Lung (tissue), 12 donors: ENCODE data around the gene LINC01488. TPM values are rescaled to one million over a fixed set of nuclear protein-coding genes. Genes with fewer than 3 reads are reported as not detected.

Experiments
- ATAC-seq: fragments of 200-7000 bp; cut with Tn5 transposase; one replicate; pipeline ENCODE4 v1.9.1; 2020; ENCODE audit warnings: moderate number of reproducible peaks; ENCODE audit not compliant: insufficient read depth, low FRiP score
- DNase-seq, 3 donors: peaks; one replicate each; pipeline ENCODE4 v3.0.0-alpha.2; 2013 to 2017
- H3K27ac ChIP-seq, 2 donors: one replicate each; pipeline ENCODE4 v1.5.1; 2013; ENCODE audit warnings: mild to moderate bottlenecking in 2 of 2, moderate library complexity in 2 of 2, control low read depth in 1 of 2, inconsistent platforms in 1 of 2, low read depth in 1 of 2, low read length in 1 of 2
- H3K27me3 ChIP-seq, 3 donors: one replicate each; pipeline ENCODE4 v1.5.1; 2013; ENCODE audit warnings: low read length in 2 of 3; ENCODE audit not compliant: control insufficient read depth in 3 of 3, insufficient read depth in 3 of 3
- H3K36me3 ChIP-seq, 4 donors: one replicate each; pipeline ENCODE4 v1.5.1; 2013; ENCODE audit warnings: low read length in 4 of 4, mild to moderate bottlenecking in 1 of 4, moderate library complexity in 1 of 4; ENCODE audit not compliant: control insufficient read depth in 4 of 4, insufficient read depth in 4 of 4
- H3K4me1 ChIP-seq, 5 donors: one replicate each; pipeline ENCODE4 v1.5.1; 2013; ENCODE audit warnings: low read length in 5 of 5, mild to moderate bottlenecking in 2 of 5, moderate library complexity in 1 of 5; ENCODE audit not compliant: control insufficient read depth in 5 of 5, insufficient read depth in 5 of 5
- H3K4me3 ChIP-seq: one replicate; pipeline ENCODE4 v1.5.1; 2013; ENCODE audit warnings: mild to moderate bottlenecking, control low read depth, moderate library complexity
- H3K9ac ChIP-seq, 2 donors: one replicate each; pipeline ENCODE4 v1.5.1; 2013; ENCODE audit warnings: low read length in 2 of 2, control low read depth in 1 of 2; ENCODE audit not compliant: insufficient read depth in 1 of 2
- H3K9me3 ChIP-seq, 4 donors: one replicate each; pipeline ENCODE4 v1.5.1; 2013; ENCODE audit warnings: low read length in 3 of 4, mild to moderate bottlenecking in 1 of 4, moderate library complexity in 1 of 4; ENCODE audit not compliant: control insufficient read depth in 4 of 4, insufficient read depth in 3 of 4
- CTCF ChIP-seq: IDR thresholded peaks from 2 replicates; pipeline ENCODE4 v1.5.1; 2012; ENCODE audit warnings: mild to moderate bottlenecking; ENCODE audit errors: control extremely low read depth, extremely low read depth
- WGBS, 2 donors: extraction: QIAGEN DNeasy Blood & Tissue Kit; methylation state at CpG; one replicate each; pipeline ENCODE4 v1.1.7; 2013; 5-methylcytosine and 5-hydroxymethylcytosine counted together
- polyA plus RNA-seq, 2 donors: library from polyadenylated mRNA; stranded (reverse); fragments of 200-250 nt; gene quantifications; one replicate each; pipeline ENCODE4 v1.2.1, GENCODE V29; 2013
- total RNA-seq, 2 donors: library from RNA; depleted of rRNA in 1 of 2; stranded (reverse); fragments of >200 nt in 1 of 2; gene quantifications; one replicate each; pipeline ENCODE4 v1.2.1, GENCODE V29; 2014 to 2021
- donor health status: control.
- donor health status: control.
- donor health status: Bipolar disorder and iron deficiency.
- donor health status: healthy.
- donor health status: DM: yes; HTN: yes; CAD: no.

The LINC01488 gene
- total and polyA plus RNA-seq, 4 donors, result not detected

- Histone ChIP-seq H3K4me3 (no peak overlapping the region), H3K9ac (no peak overlapping the region), H3K27me3 (no peaks in the 10 kb centered on the region), H3K9me3 (no peaks in the 10 kb centered on the region), H3K4me1 (peaks cover 0 to 24% (median 15%) of the 10 kb centered on the region in 5 donors), H3K27ac (no peak overlapping the region), H3K36me3 (no peaks in the 10 kb centered on the region)
- no peak for TF ChIP-seq CTCF
- ATAC-seq (no peak), DNase-seq (no peak)
- 89 to 90% methylated on average over 13 of the region's 13 CpGs for WGBS, 2 donors
These were observed 19.0 kb downstream of the LINC01488 start for GRCh38 chr11:69500285-69501120.

- Histone ChIP-seq H3K27ac (no peak overlapping the region), H3K4me1 (peaks cover 0 to 22% (median 15%) of the 10 kb centered on the region in 5 donors), H3K4me3 (no peak overlapping the region), H3K36me3 (no peaks in the 10 kb centered on the region), H3K9me3 (no peaks in the 10 kb centered on the region), H3K27me3 (no peaks in the 10 kb centered on the region), H3K9ac (no peak overlapping the region)
- DNase-seq (no peak), ATAC-seq (no peak)
- WGBS, 2 donors, result 74 to 78% methylated on average over 1 of the region's 1 CpG
- TF ChIP-seq CTCF, result no peak
These were observed 19.6 kb downstream of the LINC01488 start for GRCh38 chr11:69501121-69501489.

GRCh38 chr11:69501891-69502860 lies 20.7 kb downstream of the LINC01488 start:
- Histone ChIP-seq H3K4me1 (peaks cover 0 to 13% (median 9%) of the 10 kb centered on the region in 5 donors), H3K9me3 (peaks cover 0 to 5% (median 0%) of the 10 kb centered on the region in 4 donors), H3K4me3 (no peak overlapping the region), H3K27me3 (no peaks in the 10 kb centered on the region), H3K36me3 (no peaks in the 10 kb centered on the region), H3K9ac (no peak overlapping the region), H3K27ac (no peak overlapping the region)
- whole genome bisulfite sequencing, 2 donors, result 95 to 96% methylated on average over 26 of the region's 26 CpGs
- no peak for DNase-seq
- TF ChIP-seq CTCF, result no peak
- ATAC-seq, result no peak
